ENCODE results near the gene IP6K3.

The IP6K3 gene

DNA sequence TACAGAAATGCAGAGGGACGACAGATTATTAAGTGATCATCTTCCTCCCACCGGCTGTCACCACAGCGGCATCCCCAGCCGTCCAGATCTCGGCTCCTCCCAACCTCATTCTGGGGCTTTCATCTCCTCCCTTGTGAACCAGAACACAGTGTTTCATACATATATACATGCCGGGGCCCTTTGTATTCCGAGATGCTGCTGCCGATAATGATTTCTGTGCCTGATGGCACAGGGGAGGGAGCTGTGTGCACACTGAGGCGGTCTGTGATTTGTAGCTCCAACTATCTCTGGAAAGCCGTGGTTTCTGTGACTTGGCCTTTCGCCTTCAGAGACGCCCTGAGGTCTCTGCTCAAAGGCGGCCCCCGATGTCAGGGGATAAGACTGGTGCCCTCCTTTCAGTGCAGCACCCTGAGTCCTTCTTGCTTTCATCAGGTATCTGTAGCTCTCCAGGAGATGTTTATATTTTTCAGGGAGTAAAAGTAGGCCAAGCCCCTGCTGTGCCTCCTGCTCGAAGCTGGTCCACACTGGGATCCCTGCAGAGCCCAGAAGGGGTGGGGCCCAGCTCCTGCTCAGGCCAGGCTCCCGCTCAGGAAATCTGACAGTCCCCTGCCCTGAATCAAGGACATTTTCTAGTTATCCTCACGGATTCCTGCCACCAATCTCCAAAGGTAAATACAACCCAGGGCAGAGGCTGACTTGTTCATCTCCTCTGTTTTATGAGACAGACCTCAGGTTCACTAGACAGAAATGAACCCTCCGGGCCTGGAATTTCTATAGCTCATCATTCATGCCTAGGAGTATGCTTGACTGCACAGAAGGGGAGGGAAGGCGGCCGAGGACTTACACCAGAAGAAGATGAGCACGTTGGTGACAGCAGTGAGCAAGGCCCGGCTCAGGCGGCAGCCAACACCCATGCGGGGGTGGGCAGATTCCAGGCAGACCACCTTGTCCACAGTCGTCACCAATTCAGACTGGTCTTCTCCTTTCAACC is 31.0 kb upstream of the IP6K3 start:
- DNase-seq (ENCODE audit: low spot score): no peak

DNA sequence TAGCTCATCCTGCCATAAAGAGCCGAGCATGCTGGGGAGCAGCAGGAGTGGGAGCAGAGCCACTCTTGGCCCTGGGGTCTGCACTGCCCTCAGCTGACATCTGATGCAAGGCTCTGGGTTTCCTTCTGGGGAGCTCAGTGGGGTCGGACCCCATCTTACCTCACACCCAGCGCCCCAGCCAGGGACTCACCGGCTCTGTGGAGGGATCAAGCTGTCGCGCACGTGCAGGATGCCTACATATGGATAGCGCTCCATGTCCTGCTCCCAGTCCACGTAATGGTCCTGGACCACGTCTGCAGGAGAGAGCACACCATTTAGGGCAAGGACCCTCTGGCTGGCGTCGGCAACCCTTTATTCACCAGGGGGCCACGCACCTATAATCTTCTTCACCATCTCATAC is 30.1 kb upstream of the IP6K3 start:
- DNase-seq (ENCODE audit: low spot score): no peak

DNA sequence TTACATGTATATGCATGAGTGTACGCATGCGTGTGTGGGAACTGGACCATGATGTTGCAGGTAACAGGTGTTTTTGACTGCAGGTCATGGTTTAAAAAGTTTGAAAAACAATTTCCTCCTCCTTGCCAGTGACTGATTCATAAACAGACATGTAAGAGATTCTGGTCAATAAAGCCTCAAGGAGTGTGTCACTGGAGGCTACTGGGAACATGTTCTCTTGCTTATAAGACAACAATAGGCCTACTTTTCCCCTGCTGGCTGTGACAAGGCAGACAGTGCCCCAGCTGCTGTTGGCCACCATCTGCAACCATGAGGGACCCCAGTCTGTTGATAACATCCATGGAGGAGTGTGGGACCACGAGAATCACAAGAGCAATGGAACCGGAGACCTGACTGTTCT is 29.5 kb upstream of the IP6K3 start:
- no peak for DNase-seq (ENCODE audit: low spot score)

DNA sequence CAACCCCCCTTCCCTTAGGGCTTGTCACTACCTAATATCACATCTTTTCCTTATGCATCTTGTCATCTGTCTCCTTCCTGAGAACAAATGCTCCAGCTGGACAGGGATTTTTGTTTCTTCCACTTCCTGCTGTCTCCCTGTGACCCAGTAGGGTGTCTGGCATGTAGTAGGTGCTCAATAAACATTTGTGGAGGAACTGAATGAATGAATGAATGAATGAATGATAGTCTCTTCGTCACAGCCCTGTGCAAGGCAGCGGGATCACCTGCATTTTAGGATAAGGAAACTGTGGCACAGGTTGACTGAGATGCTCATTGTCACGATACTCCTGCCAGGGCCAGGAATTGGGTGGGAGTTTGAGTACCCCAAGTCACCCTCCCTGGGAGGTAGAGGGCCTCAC is 28.1 kb upstream of the IP6K3 start:
- no peak for DNase-seq (ENCODE audit: low spot score)

DNA sequence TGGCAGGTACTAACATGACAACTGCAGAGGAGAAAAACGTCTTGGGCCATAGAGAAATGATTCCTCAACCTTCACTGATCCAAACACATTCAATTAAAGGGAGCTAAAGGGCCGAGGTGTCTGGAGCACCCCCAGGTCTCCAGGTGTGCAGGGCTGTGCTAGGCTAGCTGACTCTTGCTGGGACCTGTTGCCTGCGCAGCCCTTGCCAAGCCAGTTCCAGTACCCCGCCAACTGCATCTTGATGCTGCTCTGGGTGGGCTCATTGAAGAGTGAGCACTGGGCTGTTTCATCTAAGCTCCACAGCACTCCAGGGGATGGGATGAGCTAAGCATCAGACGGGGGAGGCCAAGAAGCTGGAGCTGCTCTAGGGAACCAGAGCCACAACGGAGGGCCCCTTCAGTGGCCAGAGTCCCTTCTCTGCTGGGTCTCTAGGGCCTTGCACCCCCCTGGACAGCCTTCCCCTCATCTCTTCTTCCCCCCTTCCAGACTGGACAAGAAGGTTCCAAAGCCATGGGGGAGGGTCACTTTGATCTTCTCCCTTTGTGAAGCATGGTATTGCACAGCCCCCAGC is 26.3 kb upstream of the IP6K3 start:
- no peak for DNase-seq (ENCODE audit: low spot score)

DNA sequence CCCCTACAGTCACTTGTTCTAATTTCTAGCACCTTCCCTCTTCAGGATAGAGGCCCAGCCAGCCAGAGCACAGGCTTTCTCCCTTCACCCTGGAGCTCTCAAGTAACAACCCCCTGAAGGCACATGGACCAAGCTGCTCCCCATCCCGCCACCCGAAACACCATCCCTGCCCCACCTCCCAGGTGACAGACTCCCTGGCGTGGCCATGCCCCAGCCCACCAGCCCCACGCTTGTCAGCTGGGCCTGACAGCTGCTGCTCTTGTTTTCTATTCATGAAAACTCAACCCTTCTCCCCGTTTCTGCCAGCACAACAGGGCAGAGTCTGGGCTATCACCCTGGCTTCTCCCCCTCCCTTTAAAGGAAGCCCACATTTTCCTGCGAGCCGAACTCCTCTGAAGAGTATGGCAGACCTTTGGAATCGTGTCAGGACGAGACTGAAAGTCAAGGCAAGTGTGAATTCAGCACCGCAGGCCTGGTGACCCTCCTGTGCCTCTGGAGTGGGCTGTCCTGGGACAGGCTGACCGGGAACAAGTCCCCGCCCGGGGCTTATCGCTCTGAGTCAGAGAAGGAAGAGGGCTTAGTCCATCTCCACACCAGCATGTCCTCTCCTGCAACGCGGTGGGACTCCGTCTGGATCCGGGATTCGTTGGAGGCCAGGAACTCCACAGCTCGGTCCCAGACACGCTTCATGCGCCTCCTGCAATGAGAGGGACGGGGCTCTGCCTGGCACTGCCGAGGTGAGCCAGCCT is 25.6 kb upstream of the IP6K3 start:
- DNase-seq (ENCODE audit: low spot score): no peak

DNA sequence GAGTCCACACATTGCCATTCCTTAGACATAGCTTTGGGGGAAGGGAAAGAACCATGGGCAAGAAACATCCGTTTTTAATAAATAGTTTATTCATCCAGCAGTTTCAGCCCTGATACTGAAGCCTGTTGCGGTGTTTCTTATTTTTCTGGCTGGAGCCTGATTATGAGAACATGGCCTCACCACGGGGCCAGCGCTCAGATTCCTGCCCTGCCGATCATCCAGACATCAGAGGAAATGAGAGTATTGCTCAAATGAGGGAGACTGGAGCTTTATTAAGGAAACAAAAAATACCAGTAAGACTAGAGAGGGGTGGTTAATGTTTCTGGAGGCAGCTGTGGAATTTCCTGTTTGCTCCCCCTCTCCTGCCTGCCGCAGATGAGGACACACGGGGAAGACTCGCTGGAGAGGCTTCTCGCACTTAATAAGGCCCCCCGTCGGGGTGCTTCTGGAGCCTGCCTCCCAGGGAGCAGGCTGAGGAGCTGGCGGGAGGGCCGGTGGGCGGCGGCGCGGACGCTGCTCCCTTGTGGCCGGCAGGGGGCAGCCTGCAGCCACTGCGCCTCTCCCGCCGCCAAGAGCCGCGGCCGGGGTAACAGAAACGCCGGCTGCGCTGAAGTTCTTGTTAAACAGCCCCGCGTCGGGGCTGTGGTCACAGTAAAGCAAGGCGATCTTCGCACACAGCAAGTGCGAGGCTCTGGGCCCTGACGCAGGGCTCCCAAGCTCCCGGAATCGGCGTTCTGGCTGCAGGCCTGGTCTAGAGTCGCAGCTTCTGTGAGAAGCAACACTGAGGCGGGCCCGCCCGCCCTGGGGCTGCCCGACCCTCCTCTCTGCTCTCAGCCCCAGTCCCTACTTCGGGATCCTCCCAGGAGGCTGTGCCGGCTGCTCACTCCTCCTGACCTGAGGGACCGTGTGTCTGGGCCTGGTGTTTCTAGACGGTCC is 24.7 kb upstream of the IP6K3 start:
- peak; percentile 93 for DNase-seq (ENCODE audit: low spot score)

DNA sequence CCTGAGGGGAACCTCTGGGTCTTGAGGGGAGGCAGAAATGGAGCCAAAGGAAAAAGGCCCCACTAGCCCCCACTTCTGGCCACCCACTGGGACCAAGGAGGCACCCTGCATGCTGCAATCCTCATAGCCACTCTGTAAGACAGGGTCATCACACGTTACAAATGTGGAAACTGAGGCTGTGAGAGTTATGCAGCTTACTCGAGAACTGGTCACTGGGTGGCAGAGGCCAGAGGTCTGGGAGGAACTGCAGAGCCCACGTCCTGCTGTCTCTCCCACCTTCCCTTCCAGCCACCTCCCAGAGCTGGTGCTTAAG is 24.1 kb upstream of the IP6K3 start:
- no peak for DNase-seq (ENCODE audit: low spot score)

DNA sequence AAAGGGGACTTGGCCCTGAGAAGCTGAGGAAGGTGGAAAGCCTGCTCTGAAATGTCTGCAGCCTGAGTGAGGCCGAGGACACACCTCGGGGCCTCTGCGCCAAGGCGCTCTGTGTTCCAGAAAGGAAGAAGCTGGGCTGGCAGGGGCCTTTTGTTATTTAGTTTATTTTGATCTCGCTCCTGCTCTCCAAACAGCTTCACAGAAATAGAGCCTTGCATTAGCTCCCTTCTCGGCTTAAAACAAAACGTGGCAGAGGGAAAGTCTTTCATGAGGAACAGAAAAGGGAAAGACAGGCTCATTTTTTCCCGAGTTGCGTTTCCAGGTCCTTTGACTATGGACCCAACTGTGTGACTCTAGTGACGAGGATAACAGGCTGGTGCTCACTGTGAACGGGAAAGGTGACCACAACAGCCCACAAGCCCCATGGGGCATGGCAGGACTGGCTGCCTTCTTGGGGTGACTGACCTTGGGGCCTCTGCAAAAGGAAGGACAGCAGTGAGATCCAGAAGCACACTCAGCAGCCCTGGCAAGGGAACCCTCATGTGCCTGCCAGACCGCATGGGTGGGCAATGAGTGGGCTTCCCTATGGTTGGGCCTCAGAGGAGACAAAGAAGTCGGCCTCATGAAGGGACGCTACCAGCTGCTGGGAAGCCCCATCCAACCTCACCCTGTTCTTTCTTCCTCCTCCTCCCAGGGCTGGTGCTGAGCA is 23.6 kb upstream of the IP6K3 start:
- no peak for DNase-seq (ENCODE audit: low spot score)

DNA sequence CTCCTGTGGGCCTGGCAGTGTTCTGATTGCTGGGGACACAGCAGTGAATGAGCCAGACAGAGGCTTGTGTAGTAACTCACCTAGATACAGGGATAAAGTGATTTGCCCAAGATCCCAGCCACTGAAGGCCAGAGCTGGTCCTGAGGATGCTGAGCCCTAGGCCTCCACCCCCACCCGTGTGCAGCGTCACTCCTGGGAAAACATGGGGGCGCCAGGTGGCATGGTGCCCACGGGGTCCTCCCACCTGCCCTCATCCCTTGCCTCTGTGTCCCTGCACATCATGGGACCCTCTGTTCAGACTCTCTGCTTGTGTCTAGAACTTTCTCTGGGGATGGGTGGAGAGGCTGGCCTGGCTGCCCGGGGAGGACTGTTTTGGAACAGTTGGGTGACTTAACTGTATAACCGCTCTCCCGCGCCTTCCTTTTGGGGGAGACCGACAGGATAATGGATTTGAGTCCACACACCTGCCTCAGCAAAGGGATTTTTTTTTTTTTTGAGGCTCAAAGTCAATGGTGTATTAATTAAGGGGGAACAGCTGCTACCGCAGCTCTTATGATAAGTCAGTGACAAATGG is 22.6 kb upstream of the IP6K3 start:
- DNase-seq (ENCODE audit: low spot score): no peak

DNA sequence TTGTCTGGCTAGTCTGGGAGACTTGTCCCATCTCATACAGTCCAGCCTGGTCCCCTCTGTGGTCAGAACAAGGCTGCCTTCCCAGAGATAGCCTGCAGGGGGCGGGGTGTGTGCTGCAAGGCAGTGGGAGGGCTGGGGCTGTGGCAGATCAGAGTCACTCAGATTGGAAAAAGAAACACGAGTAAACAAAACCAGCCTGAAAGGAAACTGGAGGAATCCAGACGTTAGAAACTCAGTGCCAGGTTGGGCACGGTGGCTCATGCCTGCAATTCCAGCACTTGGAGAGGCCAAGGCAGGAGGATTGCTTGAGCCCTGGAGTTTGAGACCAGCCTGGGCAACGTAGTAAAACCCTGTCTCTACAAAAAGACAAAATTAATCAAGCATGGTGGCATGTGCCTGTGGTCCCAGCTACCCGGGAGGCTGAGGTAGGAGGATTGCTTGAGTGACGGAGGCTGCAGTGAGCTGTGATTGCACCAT is 22.0 kb upstream of the IP6K3 start:
- DNase-seq (ENCODE audit: low spot score): peak; percentile 85

DNA sequence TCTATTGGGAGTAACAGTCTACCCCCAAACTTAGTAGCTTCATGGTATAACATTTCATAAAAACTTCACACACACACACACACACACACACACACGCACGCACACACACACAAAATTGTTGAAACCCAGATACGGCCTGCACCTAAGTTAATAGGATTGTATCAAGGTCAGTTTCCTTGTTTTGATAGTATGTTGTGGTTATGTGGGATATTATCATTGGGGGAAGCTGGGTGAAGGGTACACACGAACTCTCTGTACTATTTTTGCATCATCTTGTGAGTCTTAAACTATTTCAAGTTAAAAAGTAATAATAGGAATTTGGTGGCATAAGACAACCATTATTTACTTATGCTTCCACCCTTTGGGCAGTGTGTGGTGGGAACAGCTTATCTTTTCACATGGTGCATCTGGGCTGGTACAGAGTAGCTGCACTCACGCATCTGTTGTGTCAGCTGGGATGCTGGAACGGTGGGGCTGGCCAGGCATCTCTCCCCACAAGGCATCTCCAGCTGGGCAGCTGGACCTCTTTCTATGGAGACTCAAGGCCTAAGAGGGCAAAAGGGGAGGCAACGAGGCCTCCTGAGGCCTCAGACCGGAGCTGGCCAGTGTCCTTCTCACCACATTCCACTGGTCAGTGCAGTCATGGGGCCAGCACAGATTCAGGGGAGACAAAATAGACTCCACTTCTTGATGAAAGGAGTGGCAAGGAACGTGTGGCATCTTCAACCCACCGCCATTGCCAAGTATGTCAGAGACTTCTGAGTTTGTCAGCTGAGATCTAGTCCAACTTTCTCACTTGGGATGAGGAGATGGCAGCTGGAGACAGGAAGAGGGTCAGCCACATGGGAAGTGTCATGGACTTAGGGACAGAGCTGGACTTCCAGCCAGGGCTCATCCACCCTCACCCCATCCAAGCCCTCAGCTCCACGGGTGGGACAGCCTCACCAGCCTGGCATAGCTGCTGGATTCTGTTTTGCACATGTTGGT is 20.5 kb upstream of the IP6K3 start:
- no peak for DNase-seq (ENCODE audit: low spot score)

DNA sequence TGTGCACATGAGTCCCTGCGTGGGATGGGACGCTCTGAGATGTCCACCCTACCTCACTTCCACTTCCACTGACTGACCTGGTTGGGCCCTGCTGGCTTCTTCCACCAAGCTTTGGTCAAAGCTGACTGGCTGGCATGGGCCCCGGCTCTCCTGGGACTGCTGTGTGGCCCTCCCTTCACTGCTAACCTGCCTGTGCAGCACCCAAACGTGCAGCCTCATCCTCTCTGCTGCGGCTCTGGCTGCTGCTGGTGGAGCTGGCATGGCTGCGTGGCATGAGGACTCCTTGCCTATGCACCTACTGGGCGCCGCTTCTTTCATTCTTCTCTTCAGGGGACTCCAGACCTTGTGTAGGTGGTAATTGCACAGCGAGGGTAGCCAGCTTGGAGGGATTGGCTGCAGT is 18.7 kb upstream of the IP6K3 start:
- no peak for DNase-seq (ENCODE audit: low spot score)

DNA sequence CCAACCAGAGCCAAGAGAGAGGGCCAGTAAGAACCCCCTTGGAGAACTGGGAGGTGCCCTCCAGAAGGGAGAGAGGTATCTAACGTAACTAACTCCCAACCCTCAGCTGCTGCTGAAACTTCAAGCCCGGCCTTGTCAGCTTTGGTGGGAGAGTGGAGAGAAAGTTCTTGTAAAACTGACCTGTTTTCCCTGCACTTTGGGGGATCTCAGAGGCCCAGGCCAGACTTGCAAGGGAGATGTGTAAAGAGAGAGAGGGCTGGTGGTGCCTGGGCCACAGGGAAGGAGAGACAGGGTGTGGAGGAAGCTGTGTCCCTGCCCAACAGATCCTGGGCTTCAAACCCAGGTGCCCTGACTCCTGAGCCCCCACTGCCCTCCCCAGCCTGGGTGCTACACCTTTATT is 17.3 kb upstream of the IP6K3 start:
- no peak for DNase-seq (ENCODE audit: low spot score)

DNA sequence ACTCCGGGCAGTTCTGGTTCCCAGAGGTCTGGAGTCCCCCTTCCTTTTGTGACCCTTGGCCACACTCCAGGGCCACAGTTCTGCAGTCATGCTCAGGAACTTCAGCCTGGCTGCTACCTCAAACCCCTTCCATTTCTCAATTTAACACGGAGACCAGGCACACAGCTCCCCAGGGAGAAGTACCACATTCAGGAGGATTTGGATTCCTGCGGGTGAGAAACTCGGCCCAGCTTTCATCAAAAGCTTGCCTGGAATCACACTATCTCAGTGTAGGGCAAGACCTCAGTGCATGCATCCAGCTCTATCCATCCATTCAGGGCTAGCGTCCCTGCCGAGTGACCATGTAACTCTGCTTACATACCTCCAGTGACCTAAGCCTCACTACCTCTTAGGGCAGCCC is 16.8 kb upstream of the IP6K3 start:
- no peak for DNase-seq (ENCODE audit: low spot score)

DNA sequence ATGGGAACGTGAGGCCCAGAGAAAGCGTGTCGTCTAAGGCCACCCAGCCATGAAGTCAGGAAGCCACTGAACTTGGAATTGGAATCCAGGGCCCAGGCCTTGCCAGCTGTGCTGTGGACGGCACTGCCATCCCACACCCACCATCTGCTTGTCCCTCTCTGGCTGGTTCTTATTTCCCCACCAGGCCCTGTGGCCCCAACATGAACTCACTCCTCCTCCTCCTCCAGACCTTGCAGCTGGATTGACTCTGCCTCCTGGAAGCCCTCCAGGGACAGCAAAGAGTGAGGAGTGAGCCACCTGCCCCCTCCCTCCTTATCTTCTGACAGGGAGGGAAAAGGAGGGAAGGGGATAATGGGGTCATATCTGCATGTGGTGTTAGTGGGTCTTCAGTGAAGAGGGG is 16.0 kb upstream of the IP6K3 start:
- no peak for DNase-seq (ENCODE audit: low spot score)

DNA sequence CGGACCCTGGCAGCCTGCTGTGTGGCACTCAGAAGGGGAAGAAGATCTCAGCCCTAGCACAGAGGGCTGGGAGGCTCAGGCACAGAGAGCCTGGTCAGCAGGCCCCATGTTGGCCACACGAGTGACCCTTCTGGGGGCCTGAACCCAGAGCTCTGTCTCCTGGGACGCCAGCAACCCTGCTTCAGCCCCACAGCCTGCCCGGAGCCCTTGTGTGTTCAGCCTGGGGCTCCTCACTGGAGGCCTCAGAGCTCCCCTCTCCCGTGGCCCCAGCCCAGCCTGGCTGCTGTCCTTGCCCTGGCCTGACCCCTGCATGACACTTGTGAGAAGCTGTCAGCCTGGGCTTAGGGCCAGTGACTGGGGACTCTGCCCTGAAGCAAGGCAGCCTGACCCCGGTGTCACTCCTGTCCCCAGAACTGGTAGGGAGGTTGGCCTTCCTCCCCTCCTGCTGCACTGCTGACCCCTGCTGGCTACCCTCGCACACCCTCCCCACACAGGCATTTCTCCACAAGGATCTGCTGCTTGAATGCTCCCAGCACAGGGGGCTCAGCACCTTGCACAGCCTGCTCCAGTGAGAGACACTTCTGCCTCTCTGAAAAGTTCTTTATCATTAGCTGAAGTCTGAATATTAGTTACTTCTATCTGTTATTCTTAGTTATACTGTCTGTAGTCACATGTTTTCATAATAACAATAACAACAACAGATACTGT is 15.4 kb upstream of the IP6K3 start:
- no peak for DNase-seq (ENCODE audit: low spot score)

DNA sequence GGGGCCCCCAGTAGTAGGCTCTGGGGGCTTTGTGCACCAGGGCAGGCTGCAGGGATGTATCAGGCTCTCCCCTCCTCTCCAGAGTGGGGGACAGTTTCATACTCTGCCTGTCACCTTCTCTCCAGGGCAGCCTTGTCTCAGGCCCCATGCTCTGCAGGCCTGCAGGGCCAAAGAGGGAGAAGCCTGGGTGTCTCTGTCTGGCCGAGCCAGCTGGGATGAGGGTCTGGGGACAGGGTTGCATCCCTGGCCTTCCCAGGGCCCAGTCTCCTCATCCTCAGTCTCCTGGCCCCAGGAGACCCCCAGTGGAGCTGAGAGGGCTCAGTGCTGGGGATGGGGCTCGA is 14.8 kb upstream of the IP6K3 start:
- DNase-seq (ENCODE audit: low spot score): no peak
